GM12878 (cell line): Measurements from ENCODE around the gene HIVEP1. TPM values are rescaled to one million over a fixed set of nuclear protein-coding genes. Genes with fewer than 3 reads are reported as not detected.
A peak's percentile ranks its signal among the peaks of the same experiment; 100 is the strongest.

Source experiments
- E2F8 ChIP-seq: fragments of 450-650 bp; IDR thresholded peaks from 2 replicates; pipeline ENCODE4 v1.6.1; 2018; ENCODE audit warnings: mild to moderate bottlenecking, low read depth, moderate library complexity; ENCODE audit not compliant: partially characterized antibody
- MTA2 ChIP-seq: fragments of 450-650 bp; IDR thresholded peaks from 2 replicates; pipeline ENCODE4 v1.6.1; 2016; ENCODE audit warnings: low read depth, mild to moderate bottlenecking, moderate library complexity
- POU2F2 ChIP-seq: IDR thresholded peaks from 3 replicates; pipeline ENCODE4 v1.6.1; 2011; ENCODE audit warnings: low read depth, mild to moderate bottlenecking, low read length, borderline replicate concordance
- TCF7 ChIP-seq: IDR thresholded peaks from 2 replicates; pipeline ENCODE4 v1.6.1; 2014; ENCODE audit warnings: antibody characterized with exemption, borderline replicate concordance
- ZNF687 ChIP-seq: fragments of 450-650 bp; IDR thresholded peaks from 2 replicates; pipeline ENCODE4 v1.6.1; 2017; ENCODE audit warnings: mild to moderate bottlenecking, moderate library complexity
- polyA plus RNA-seq, 11 experiments: library from polyadenylated mRNA; depleted of rRNA in 4 of 11; unstranded in 6 of 11; stranded (reverse) in 5 of 11; fragments of >200 nt; fragmentation: Nextera tagmentation in 4 of 11; fragmentation: Illumina TruSeq in 1 of 11; extraction: Ambion mirVana in 4 of 11; extraction: Trizol in 1 of 11; gene quantifications; 1 replicate in 1 of 11; 2 replicates in 10 of 11; pipeline versions ENCODE4 v1.2.1 to v1.2.3, GENCODE V29; 2011 to 2016; ENCODE audit warnings: inconsistent platforms in 2 of 11, missing spikeins in 2 of 11, low read depth in 1 of 11
- total RNA-seq, 4 experiments: library from RNA; depleted of rRNA in 3 of 4; stranded (reverse); fragments of >200 nt in 3 of 4; fragmentation: Illumina TruSeq in 1 of 4; extraction: Trizol in 1 of 4; gene quantifications; 2 replicates each; pipeline versions ENCODE4 v1.2.1 to v1.2.3, GENCODE V29; 2013 to 2021

The HIVEP1 gene
- total and polyA plus RNA-seq, 10 of the 15 experiments (the other 5 are each of a cell fraction or from before 2014, with no cell fraction given), result 4.3 to 37.5 (median 21.6) TPM

- no peak for TF ChIP-seq E2F8
- TF ChIP-seq POU2F2, result 0 out of 3 replicates have a peak, but pooled peaks have one; percentile 13
- TF ChIP-seq MTA2, result 0 out of 2 replicates have a peak, but pooled peaks have one; percentile 14
- TF ChIP-seq TCF7, result no peak
- no peak for TF ChIP-seq ZNF687
These were observed 104.2 kb downstream of the HIVEP1 start (continued) for GRCh38 chr6:12116264-12116800.
